GM21528 (cell line): ENCODE measurements around the gene CALCOCO2.
"Not testable (repeated sequence)": the region's sequence is repeated elsewhere in the genome, so short reads cannot be mapped to it uniquely, and the experiment has no call there.

Source experiments
- ATAC-seq: cut with Tn5 transposase; IDR thresholded peaks from one replicate; pipeline ENCODE4 v1.9.1; 2021; ENCODE audit warnings: mild to moderate bottlenecking, moderate library complexity; ENCODE audit not compliant: unreplicated experiment, low FRiP score

CALCOCO2 gene

GRCh38 chr17:48830840-48831548, at the start of gene CALCOCO2:
TSS of gene CALCOCO2 (plus strand) at chr17:48831035. CDS start at chr17:48841708, 10,673 bp downstream.
- ATAC-seq: peak; percentile 73

DNA sequence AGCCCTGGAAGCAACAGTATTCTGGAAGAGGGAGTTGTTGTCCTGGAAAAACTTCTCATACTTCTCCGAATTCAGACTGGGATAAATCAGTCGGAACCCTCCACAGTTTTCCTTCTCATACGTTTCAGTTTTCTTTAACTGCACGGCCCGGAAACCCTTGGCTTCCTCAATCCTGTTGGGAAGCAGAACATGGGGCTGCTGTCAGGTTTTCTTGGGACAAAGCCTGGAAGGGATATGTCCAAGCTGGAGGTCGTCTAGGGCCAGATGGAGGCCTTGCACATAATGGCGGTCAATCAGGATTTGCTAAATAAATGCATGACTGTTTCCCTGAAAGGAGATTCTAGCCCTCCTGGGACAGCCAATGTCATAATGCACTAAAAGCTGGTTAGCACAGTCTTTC, 43.0 kb upstream of the CALCOCO2 start:
- no peak for ATAC-seq

- ATAC-seq: no peak
Observed at GRCh38 chr17:48790607-48791127, 40.2 kb upstream of the CALCOCO2 start.

GRCh38 chr17:48791128-48792032, 39.5 kb upstream of the CALCOCO2 start:
- ATAC-seq: no peak

GRCh38 chr17:48792033-48792798, 38.6 kb upstream of the CALCOCO2 start:
- ATAC-seq: no peak

DNA sequence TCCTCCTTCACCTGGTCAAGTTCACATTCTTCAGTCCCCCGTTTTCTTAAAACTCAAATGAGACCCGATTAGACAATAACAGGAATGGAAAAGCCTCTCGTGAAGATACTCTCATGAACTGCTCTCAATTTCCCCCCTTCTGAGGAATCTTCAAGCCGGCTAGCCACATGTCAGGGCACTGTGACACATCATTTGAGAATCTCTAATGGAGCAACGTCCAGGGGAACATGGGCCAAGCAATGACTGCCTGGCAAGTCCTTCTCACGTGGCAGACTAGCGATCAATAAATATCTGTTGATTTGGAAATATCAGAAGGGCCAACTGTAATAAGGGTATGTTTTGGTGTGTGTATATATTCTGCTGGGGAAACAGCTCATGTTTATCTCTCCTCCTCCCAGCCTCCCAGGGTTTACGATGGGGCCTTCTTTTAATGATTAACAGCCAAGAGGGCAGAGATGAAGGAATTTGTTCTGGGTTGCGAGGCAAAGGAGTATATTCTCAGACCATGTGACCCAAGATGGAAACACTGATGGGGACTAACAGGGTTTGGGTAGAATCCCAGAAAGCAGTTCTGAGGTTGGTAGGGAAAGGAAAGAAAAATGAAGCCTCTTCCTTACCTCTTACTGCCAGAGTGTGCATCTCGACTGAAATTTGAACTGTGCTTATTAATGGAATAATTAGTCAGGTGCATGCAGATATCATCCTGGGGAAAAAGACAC, 35.2 kb upstream of the CALCOCO2 start:
- no peak for ATAC-seq

DNA sequence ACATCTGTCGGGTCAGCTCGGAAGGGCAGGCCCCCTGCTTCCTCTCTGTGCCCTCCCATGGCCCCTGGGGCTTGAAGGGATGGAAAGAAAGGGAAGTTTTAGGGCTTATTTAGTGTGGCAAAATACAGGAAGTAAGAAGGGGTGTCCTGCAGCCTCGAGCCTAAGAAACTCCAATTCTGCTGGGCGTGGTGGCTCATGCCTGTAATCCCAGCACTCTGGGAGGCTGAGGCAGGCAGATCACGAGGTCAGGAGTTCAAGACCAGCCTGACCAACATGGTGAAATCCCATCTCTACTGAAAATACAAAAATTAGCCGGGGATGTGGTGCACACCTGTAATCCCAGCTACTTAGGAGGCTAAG, 34.7 kb upstream of the CALCOCO2 start:
- not testable (repeated sequence) for ATAC-seq

- no peak for ATAC-seq
Observed at GRCh38 chr17:48799069-48799723, 31.6 kb upstream of the CALCOCO2 start.

- no peak for ATAC-seq
Observed at GRCh38 chr17:48800626-48801217, 30.1 kb upstream of the CALCOCO2 start.

- no peak for ATAC-seq
Observed at GRCh38 chr17:48804936-48805411, 25.9 kb upstream of the CALCOCO2 start.

DNA sequence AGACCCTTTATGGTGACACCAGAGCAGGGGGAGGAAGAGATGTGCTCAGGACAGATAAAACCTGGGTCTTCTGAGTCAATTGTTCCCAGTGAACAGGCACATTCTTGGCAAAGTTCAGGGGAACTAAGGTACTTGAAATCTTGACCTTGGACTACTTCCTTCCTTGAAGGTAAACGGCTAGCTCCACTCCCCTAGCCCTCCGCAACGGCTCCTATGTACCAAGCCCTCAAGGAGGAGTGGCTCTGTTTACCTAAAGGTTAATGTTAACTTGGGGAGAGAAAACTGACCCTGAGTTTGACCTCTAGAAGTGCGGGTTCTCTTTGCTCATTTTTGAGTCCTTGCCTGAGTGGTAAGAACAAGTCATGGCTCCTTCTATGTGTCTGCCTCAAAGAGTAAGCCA, 21.7 kb upstream of the CALCOCO2 start:
- no peak for ATAC-seq

- ATAC-seq: no peak
Observed at GRCh38 chr17:48812001-48812400, 18.8 kb upstream of the CALCOCO2 start.

DNA sequence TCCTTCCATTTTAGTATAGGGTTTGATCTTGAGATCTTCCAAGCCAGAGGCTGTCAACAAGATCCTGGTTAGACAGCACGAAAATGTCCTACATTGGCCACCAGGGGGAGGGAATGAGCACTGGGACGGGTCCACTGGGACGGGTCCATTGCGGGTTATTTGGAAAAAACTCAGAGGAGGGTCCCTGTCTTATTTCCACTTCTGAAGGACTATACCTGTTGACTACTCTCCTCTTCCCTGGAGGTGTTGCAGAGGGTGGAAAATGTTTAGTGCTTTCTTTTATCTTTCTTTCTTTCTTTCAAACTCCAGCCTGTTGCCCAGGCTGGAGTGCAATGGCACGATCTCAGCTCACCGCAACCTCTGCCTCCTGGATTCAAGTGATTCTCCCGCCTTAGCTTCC, 16.3 kb upstream of the CALCOCO2 start:
- ATAC-seq: no peak

GRCh38 chr17:48815311-48815710, 15.5 kb upstream of the CALCOCO2 start:
- ATAC-seq: no peak

- ATAC-seq: no peak
Observed at GRCh38 chr17:48816438-48816773, 14.4 kb upstream of the CALCOCO2 start.

DNA sequence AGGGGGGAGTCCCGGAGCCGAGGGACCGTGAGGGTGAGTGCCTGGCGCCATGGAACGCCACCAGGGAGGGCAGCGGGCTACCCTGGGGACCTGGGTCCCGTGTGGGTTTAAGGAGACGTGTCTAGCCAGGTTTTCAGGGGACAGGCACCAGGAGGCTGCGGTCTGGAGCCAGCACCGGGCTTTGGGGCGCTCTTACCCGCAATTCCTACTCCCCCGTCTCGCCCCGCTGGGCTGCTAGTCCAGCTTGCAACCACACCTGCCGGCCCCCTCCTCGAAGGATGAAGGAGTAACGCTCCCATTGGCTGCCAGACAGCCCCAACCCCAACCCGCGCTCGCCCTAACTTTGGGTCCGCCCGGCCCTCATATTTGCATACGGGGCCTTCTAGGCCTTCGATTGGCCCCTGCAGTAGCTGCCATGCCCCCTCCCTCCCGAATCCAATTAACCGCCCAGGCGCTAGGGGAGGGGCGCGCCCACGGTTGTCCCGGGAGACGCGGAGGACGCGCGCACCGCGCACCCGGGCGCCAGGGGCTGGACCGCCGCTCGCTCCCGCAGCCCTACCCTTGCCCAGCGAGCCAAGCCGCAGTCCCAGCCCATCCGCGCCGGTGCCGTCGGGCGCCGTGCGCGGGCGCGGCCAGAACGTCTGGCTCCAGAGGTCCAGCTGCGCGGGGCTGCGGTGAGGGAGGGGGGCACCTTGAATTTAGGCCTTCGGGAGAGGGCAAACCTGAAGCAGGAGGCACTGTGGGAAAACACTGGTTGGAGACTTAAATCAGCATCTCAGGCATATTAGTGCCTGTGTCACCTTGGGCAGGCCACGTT, 13.9 kb upstream of the CALCOCO2 start, which contains the start of gene TTLL6:
Gene TTLL6 (minus strand): TSS at position 456 of the 817 bp plus-strand sequence. CDS start 157 bp downstream, at position 299.
- ATAC-seq: peak; percentile 85

DNA sequence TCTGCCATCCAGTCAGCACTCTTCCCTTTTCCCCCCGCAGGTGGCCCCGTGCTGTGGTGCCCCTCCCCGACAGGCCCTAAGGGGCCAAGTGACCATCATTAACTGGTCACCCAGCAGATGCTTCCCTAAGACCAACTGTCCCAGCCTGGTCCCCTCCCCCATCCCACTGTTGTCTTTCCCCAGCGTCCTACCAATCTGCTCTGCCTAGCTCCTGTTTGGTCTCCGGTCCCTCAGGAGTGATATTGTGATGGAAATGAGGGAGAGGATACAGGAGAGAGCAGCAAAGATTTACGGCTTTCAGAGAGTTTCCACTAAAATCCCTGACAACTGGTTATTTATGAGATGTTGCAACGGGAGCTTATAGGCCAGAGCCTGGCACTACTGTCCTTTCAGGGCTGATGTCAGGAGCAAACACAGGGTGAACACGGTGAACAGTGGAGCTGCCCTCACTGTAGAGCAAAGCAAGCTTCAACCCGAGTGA, 12.4 kb upstream of the CALCOCO2 start:
- no peak for ATAC-seq

DNA sequence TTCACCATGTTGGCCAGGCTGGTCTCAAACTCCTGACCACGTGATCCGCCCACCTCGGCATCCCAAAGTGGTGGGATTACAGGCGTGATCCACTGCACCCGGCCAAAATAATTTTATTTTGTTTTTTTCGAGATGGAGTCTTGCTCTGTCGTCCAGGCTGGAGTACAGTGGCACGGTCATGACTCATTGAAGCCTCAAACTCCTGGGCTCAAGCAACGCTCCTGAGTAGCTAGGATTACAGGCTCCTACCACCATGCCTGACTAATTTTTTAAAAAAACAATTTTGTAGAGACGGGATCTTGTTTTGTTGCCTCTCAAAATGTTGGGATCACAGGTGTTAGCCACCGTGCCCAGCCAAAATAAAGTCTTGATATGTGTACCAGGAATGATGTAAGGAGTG, 11.4 kb upstream of the CALCOCO2 start:
- ATAC-seq: no peak
